ENCODE data around the gene SSUH2. TPM values are rescaled to one million over a fixed set of nuclear protein-coding genes. Genes with fewer than 3 reads are reported as not detected.
A peak's percentile ranks its signal among the peaks of the same experiment; 100 is the strongest.

SSUH2 gene
- total RNA-seq, 1 donor, result not detected

DNA sequence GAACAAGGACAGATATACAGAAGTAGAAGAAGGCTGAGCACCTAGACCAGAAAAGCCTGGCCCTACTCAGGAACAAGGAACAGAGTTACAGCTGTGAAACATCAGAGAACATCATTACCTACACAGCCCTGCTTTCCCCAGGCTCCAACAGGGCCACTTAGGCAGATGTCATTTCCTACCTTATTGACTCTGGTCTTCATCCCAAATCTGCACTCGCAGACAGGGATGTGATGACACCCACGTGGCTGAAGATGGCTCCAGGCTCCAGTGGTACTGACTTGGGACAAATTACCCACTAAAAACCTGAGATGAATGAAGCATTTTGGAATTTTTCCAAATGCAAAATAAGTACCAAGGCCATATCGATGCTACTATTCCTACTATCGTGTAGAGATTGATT, 18.0 kb upstream of the SSUH2 start:
- DNase-seq (ENCODE audit: low read depth), result no peak
- H3K4me3 ChIP-seq (ENCODE audit: low read depth, low read length), result no peak overlapping the region
- TF ChIP-seq, protein P1, sequence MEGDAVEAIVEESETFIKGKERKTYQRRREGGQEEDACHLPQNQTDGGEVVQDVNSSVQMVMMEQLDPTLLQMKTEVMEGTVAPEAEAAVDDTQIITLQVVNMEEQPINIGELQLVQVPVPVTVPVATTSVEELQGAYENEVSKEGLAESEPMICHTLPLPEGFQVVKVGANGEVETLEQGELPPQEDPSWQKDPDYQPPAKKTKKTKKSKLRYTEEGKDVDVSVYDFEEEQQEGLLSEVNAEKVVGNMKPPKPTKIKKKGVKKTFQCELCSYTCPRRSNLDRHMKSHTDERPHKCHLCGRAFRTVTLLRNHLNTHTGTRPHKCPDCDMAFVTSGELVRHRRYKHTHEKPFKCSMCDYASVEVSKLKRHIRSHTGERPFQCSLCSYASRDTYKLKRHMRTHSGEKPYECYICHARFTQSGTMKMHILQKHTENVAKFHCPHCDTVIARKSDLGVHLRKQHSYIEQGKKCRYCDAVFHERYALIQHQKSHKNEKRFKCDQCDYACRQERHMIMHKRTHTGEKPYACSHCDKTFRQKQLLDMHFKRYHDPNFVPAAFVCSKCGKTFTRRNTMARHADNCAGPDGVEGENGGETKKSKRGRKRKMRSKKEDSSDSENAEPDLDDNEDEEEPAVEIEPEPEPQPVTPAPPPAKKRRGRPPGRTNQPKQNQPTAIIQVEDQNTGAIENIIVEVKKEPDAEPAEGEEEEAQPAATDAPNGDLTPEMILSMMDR (IDR thresholded peaks at IDR 0.05; ENCODE audit: insufficient read depth, low read length), result no peak

DNA sequence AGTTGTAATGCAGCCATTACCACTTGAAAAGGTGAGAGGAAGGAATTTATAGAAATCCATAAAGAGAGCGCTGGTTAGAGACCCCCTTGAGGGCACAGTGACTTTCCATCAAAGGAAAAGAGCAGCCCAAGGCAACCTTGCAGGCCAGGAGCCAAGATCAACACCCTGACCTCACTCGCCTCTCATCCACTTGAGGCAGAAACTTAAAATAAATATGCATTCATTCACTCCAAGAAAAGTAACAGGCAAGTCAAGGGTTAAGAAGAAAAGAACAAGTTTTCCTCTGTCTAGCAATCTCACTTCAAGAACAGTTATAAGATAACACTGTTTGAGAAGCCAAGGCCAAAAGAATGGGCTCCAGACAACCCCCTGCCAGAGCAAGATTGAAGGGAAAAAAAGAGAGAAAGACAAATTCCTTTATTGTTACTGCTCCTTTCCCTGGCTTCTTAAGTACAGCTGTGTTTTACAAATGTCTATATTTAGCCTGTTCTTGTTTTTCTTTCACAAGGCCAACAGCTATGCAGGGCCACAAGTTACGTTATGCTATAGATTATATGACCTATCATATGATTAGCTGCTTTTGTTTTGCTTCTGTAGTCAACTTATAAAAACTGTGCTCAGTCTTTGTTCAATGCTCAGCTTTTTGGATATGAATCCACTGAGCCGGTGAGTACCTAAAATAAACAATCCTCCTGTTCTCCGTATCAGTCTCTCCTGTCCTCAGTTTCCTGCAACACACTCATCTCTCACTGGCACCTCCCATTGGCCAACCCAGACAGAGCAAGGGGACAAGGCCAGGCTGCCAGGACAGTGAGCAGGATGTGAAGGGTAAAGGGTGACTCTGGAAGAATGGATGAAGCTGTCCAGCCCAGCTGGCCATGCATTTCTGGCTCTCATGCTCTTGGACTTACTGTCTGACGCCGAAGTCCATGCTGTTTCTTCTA, 15.8 kb upstream of the SSUH2 start:
- TF ChIP-seq, protein P1 (IDR thresholded peaks at IDR 0.05; ENCODE audit: insufficient read depth, low read length), result no peak
- no peak overlapping the region for H3K4me3 ChIP-seq (ENCODE audit: low read depth, low read length)
- peak; percentile 82 for DNase-seq (ENCODE audit: low read depth)

DNA sequence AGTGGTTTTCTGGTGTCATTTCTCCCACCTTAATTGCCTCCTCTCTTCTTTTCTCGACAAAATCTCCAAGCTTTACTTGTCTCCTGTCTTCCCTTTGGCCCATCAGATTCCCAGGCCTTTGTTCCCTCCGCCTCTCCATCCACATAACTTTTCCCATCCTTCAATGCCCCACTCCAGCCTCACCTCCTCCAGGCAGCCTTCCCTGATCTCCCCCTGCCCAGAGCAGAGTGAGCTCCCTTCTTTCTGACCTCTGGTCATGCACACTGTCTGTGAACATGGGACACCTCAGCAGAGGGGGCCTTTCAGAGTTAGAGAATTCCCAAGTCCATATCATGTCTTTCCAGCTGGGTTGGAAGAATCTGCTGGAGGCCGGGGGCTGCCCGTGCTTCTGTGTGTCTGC, 14.6 kb upstream of the SSUH2 start:
- H3K4me3 ChIP-seq (ENCODE audit: low read depth, low read length), result no peak overlapping the region
- TF ChIP-seq, protein P1 (IDR thresholded peaks at IDR 0.05; ENCODE audit: insufficient read depth, low read length), result no peak
- DNase-seq (ENCODE audit: low read depth), result no peak

DNA sequence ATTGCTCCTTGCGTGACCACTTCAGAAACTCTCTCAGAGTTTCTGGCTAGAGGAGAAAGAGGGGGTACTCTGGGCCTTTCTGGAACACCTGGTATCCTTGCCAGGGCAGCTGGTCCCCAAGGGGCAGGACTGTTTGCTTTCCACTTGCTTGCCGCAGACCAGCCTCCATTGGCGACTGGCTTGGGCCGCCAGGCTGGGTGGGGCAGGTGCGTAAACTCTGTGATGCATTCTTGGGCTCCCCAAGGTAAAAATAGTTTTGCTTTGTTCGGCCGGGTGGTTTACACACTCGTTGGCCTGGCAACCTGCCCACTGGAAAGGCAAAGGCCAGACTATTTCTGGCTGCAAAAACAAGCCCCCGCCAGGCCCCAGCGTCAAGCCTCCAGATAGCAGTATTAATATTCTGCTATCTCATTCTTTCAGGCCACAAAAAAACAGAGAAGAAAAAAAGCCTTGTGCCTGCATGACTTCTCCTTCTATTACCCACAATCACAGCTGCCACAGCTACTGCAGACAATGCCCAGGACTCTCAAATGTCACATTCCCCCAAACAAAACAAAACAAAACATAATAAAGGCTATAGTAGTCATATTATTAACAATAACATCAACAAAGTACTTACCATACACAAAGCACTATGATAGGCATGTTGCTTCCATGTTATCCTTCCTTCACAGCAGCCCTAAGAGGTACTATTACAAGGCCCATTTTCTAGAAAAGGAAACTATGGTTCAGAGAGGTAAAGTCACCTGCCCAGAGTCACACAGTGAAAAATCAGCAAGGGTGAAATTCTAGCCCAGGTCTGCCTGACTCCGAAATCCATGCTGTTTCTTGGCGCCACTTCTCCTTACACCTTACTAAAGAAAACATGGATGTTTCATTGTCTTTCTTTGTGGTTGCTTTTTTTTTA, 14.0 kb upstream of the SSUH2 start:
- DNase-seq (ENCODE audit: low read depth), result peak; percentile 92
- TF ChIP-seq, protein P1 (IDR thresholded peaks at IDR 0.05; ENCODE audit: insufficient read depth, low read length), result no peak

DNA sequence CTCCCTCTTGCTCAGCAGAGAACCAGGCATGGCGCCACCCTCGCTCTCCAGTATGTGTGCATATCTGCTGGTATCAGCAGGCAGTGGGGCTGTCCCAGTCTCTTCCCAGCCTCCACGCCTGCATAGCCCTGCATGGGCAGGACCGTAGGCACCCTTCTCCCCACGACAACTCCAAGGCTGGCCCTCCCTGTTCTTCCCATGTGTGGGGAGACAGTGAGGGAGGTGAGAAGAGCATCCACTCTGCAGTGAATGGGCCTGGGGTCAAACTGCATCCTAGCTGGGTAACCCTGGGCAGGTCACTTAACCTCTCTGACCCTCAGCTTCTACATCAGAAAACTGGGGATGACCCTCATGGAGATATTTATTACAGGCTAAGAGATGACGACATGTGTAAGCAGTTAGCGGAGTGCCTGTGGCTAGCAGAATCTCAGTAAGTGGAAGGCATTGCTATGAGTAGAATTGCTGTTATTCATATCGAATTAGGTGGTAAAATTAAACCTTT, 13.3 kb upstream of the SSUH2 start:
- DNase-seq (ENCODE audit: low read depth), result no peak
- H3K4me3 ChIP-seq (ENCODE audit: low read depth, low read length), result no peak overlapping the region
- TF ChIP-seq, protein P1 (IDR thresholded peaks at IDR 0.05; ENCODE audit: insufficient read depth, low read length), result no peak

More for the DNA sequence above, 14.0 kb upstream of the SSUH2 start:
- H3K4me3 ChIP-seq (ENCODE audit: low read depth, low read length), result no peak overlapping the region

DNA sequence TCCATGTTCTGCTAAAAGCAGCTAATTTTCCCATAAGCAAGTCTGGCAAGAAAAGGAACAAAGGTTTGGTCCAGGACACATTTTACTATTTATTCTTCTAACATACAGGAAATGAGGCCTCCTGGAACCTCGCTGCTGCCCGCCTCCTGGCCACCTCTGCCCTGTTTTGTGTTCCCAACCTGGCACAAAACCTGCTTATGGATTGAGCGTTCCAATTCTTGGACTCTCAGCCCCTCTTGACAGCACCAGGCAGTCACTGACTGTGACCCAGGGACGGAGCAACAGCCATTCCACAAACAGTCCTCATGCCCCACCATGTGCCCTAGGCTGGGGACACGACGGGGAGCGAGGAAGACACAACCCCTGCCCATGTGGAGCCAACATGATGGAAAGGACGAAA, 11.6 kb upstream of the SSUH2 start:
- no peak for DNase-seq (ENCODE audit: low read depth)
- TF ChIP-seq, protein P1 (IDR thresholded peaks at IDR 0.05; ENCODE audit: insufficient read depth, low read length), result no peak
- no peak overlapping the region for H3K4me3 ChIP-seq (ENCODE audit: low read depth, low read length)
